Measurements from ENCODE around the gene LTK.

- TF ChIP-seq CTCF (IDR thresholded peaks at IDR 0.05), result no peak
- TF ChIP-seq POLR2A (IDR thresholded peaks at IDR 0.05), result no peak
- no peak for TF ChIP-seq POLR2AphosphoS5 (IDR thresholded peaks at IDR 0.05)
- TF ChIP-seq EP300 (IDR thresholded peaks at IDR 0.05), result no peak
Measured at GRCh38 chr15:41536866-41537265, 23.2 kb upstream of the LTK start.

All from suprapubic skin (tissue), 4 donors.